Measurements from ENCODE around the gene PBLD. TPM values are rescaled to one million over a fixed set of nuclear protein-coding genes. Genes with fewer than 3 reads are reported as not detected.

The PBLD gene
- total RNA-seq, 1 donor from 2014 or later, result 9.8 TPM

GRCh38 chr10:68301790-68302502, 30.8 kb downstream of the PBLD start:
- Mint-ChIP-seq H3K4me3 (no peak overlapping the region), H3K27ac (no peak overlapping the region), H3K27me3 (ENCODE audit: low read depth) (no peaks in the 10 kb centered on the region), H3K9me3 (no peaks in the 10 kb centered on the region), H3K36me3 (no peaks in the 10 kb centered on the region), H3K4me1 (peaks cover 13% of the 10 kb centered on the region)
- DNase-seq (ENCODE audit: low spot score in 2 of 2, unreplicated experiment in 2 of 2), result no peak
- peak; percentile 51 for TF ChIP-seq CTCF (IDR thresholded peaks at IDR 0.05; ENCODE audit: unreplicated experiment)

GRCh38 chr10:68301301-68301700, 31.4 kb downstream of the PBLD start:
- H3K27ac Mint-ChIP-seq, result no peak overlapping the region
- no peak for TF ChIP-seq CTCF (IDR thresholded peaks at IDR 0.05; ENCODE audit: unreplicated experiment)
- H3K36me3 Mint-ChIP-seq, result no peaks in the 10 kb centered on the region
- H3K27me3 Mint-ChIP-seq (ENCODE audit: low read depth), result no peaks in the 10 kb centered on the region
- DNase-seq (ENCODE audit: low spot score in 2 of 2, unreplicated experiment in 2 of 2), result no peak
- peaks cover 17% of the 10 kb centered on the region for H3K4me1 Mint-ChIP-seq
- H3K9me3 Mint-ChIP-seq, result no peaks in the 10 kb centered on the region
- no peak overlapping the region for H3K4me3 Mint-ChIP-seq

- no peaks in the 10 kb centered on the region for H3K9me3 Mint-ChIP-seq
- H3K4me3 Mint-ChIP-seq, result no peak overlapping the region
- peak overlapping the region; percentile 58 for H3K27ac Mint-ChIP-seq
- no peak for DNase-seq (ENCODE audit: low spot score in 2 of 2, unreplicated experiment in 2 of 2)
- H3K4me1 Mint-ChIP-seq, result peaks cover 16% of the 10 kb centered on the region
- H3K27me3 Mint-ChIP-seq (ENCODE audit: low read depth), result no peaks in the 10 kb centered on the region
- TF ChIP-seq CTCF (IDR thresholded peaks at IDR 0.05; ENCODE audit: unreplicated experiment), result no peak
- peaks cover 5% of the 10 kb centered on the region for H3K36me3 Mint-ChIP-seq
These were observed 35.7 kb downstream of the PBLD start for GRCh38 chr10:68296843-68297663.

GRCh38 chr10:68290736-68291135, 42.0 kb downstream of the PBLD start:
- DNase-seq (ENCODE audit: low spot score in 2 of 2, unreplicated experiment in 2 of 2), result no peak
- Mint-ChIP-seq H3K9me3 (no peaks in the 10 kb centered on the region), H3K36me3 (peaks cover 20% of the 10 kb centered on the region), H3K27me3 (ENCODE audit: low read depth) (no peaks in the 10 kb centered on the region), H3K4me3 (no peak overlapping the region), H3K27ac (no peak overlapping the region), H3K4me1 (no peaks in the 10 kb centered on the region)
- TF ChIP-seq CTCF (IDR thresholded peaks at IDR 0.05; ENCODE audit: unreplicated experiment), result no peak

- TF ChIP-seq CTCF (IDR thresholded peaks at IDR 0.05; ENCODE audit: unreplicated experiment), result no peak
- Mint-ChIP-seq H3K36me3 (peaks cover 18% of the 10 kb centered on the region), H3K9me3 (no peaks in the 10 kb centered on the region), H3K27me3 (ENCODE audit: low read depth) (no peaks in the 10 kb centered on the region), H3K4me3 (no peak overlapping the region), H3K27ac (no peak overlapping the region), H3K4me1 (peaks cover 2% of the 10 kb centered on the region)
- no peak for DNase-seq (ENCODE audit: low spot score in 2 of 2, unreplicated experiment in 2 of 2)
These were observed 44.0 kb downstream of the PBLD start for GRCh38 chr10:68288717-68289116.

Data from mesothelial cell of epicardium (in vitro differentiated cells).